ENCODE measurements around the gene LRRC28. TPM values are rescaled to one million over a fixed set of nuclear protein-coding genes. Genes with fewer than 3 reads are reported as not detected.
A peak's percentile ranks its signal among the peaks of the same experiment; 100 is the strongest.
"Not testable (repeated sequence)": the region's sequence is repeated elsewhere in the genome, so short reads cannot be mapped to it uniquely, and the experiment has no call there.

Gene LRRC28
- total and polyA plus RNA-seq, 2 experiments from 2014 or later: 24.9 to 45.5 TPM

DNA sequence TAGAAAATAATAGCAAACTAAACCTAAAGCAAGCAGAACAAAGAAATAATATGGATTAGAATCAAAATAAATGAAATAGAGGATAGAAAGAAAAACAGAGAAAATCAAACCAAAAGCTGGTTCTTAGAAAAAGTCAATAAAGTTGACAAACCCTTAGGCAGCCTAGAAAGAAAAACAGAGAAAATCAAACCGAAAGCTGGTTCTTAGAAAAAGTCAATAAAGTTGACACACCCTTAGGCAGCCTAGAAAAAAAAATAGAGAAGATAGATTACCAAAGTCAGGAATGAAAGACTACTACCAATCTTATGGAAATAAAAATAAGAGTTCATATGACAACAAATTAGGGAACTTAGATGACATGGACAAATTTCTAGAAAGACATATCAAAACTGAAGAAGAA is 142.4 kb downstream of the LRRC28 start:
- no peak for DNase-seq (ENCODE audit: low read depth in 1 of 2, low spot score in 1 of 2)
- H3K27me3 ChIP-seq: no peaks in the 10 kb centered on the region

DNA sequence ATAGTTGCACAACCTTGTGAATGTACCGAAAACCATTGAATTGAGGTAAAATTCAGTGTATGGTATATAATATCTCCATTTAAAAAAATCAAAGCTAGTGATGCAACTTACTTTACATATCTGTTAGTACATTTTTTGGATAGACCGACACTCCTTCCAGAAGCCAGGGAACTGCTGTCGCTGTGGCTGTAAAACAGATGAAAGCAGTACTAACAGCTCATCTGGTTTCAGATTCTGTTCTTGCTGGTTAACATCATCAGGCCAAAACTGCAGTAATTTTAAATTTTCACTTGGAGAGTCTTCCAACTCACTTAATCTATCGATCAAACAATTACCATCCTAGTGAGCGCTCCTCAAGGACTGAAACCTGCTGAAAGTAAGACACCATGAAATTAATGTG is 145.1 kb downstream of the LRRC28 start:
- Histone ChIP-seq H3K27ac (no peak overlapping the region), H3K4me3 (no peak overlapping the region), H3K9me3 (ENCODE audit: low read depth) (no peaks in the 10 kb centered on the region), H3K36me3 (no peaks in the 10 kb centered on the region), H3K27me3 (no peaks in the 10 kb centered on the region), H3K4me1 (ENCODE audit: low read depth) (peaks cover 4% of the 10 kb centered on the region)
- TF ChIP-seq, protein P1, sequence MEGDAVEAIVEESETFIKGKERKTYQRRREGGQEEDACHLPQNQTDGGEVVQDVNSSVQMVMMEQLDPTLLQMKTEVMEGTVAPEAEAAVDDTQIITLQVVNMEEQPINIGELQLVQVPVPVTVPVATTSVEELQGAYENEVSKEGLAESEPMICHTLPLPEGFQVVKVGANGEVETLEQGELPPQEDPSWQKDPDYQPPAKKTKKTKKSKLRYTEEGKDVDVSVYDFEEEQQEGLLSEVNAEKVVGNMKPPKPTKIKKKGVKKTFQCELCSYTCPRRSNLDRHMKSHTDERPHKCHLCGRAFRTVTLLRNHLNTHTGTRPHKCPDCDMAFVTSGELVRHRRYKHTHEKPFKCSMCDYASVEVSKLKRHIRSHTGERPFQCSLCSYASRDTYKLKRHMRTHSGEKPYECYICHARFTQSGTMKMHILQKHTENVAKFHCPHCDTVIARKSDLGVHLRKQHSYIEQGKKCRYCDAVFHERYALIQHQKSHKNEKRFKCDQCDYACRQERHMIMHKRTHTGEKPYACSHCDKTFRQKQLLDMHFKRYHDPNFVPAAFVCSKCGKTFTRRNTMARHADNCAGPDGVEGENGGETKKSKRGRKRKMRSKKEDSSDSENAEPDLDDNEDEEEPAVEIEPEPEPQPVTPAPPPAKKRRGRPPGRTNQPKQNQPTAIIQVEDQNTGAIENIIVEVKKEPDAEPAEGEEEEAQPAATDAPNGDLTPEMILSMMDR (IDR thresholded peaks at IDR 0.05; ENCODE audit: low read depth, low read length): no peak
- DNase-seq (ENCODE audit: low read depth in 1 of 2, low spot score in 1 of 2): no peak

More for the DNA sequence above, 142.4 kb downstream of the LRRC28 start:
- TF ChIP-seq, protein P1 (IDR thresholded peaks at IDR 0.05; ENCODE audit: low read depth, low read length): no peak
- Histone ChIP-seq H3K4me1 (ENCODE audit: low read depth) (no peaks in the 10 kb centered on the region), H3K9me3 (ENCODE audit: low read depth) (no peaks in the 10 kb centered on the region), H3K27ac (no peak overlapping the region), H3K36me3 (no peaks in the 10 kb centered on the region), H3K4me3 (no peak overlapping the region)

DNA sequence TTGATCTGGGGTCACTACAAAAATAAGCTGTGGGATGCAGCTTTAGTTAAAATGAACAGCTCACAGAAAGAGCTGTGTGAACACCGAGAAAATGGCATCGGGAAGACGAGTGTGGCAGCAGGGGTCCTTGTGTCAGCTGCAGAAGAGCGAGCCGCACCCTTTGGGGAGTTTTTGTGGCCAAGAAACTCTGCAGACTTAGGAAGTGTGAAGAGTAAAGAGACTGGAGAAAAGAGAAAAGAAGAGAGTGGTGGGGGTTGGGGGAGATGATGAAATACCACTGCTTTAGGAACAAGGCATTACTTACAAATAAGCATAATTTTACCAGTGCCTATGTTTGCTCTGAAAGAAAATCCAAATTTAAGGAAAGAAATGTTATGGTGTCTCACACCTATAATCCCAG is 147.8 kb downstream of the LRRC28 start:
- TF ChIP-seq, protein P1 (IDR thresholded peaks at IDR 0.05; ENCODE audit: low read depth, low read length): no peak
- Histone ChIP-seq H3K4me1 (ENCODE audit: low read depth) (peaks cover 13% of the 10 kb centered on the region), H3K36me3 (no peaks in the 10 kb centered on the region), H3K4me3 (no peak overlapping the region), H3K9me3 (ENCODE audit: low read depth) (no peaks in the 10 kb centered on the region), H3K27ac (no peak overlapping the region), H3K27me3 (no peaks in the 10 kb centered on the region)
- peak in 1 of 2 donors; percentile 18 for DNase-seq (ENCODE audit: low read depth in 1 of 2, low spot score in 1 of 2)

DNA sequence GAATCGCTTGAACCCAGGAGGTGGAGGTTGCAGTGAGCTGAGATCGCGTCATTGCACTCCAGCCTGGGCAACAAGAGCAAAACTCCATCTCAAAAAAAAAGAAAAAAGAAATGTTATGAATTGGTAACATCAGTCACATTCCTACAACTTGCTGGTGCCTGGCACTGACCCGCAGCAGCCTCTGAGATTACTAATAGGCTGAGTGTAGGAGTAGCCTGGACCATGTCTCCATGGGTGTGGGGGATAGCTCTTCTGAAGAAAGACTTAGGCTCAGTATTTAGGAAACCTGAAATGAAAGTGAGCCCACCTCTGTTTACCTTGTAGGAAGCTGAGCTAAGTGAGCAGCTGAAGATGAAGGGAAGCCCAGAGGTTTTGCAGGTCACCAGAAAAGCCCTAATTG is 148.3 kb downstream of the LRRC28 start:
- H3K27ac ChIP-seq: no peak overlapping the region
- no peaks in the 10 kb centered on the region for H3K27me3 ChIP-seq
- H3K4me1 ChIP-seq (ENCODE audit: low read depth): peaks cover 13% of the 10 kb centered on the region
- TF ChIP-seq, protein P1 (IDR thresholded peaks at IDR 0.05; ENCODE audit: low read depth, low read length): no peak
- peak in 1 of 2 donors; percentile 22 for DNase-seq (ENCODE audit: low read depth in 1 of 2, low spot score in 1 of 2)
- no peaks in the 10 kb centered on the region for H3K36me3 ChIP-seq
- H3K4me3 ChIP-seq: no peak overlapping the region
- H3K9me3 ChIP-seq (ENCODE audit: low read depth): no peaks in the 10 kb centered on the region

DNA sequence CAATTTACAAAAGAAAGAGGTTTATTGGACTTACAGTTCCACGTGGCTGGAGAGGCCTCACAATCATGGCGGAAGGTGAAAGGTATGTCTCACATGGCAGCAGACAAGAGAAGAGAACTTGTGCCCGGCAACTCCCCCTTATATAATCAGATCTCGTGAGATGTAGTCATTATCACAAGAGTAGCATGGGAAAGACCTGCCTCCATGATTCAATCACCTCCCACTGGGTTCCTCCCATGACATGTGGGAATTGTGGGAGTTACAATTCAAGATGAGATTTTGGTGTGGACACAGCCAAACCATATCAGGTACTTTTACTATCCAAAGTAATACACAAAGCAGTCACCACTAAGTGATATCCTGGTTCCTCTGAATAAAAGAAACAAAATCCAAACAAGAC is 149.9 kb downstream of the LRRC28 start:
- H3K36me3 ChIP-seq; H3K27me3 ChIP-seq; DNase-seq (ENCODE audit: low read depth in 1 of 2, low spot score in 1 of 2); H3K4me3 ChIP-seq; H3K9me3 ChIP-seq (ENCODE audit: low read depth): not testable (repeated sequence)
- Histone ChIP-seq H3K4me1 (ENCODE audit: low read depth) (peaks cover 13% of the 10 kb centered on the region), H3K27ac (peak overlapping the region; percentile 53)

DNA sequence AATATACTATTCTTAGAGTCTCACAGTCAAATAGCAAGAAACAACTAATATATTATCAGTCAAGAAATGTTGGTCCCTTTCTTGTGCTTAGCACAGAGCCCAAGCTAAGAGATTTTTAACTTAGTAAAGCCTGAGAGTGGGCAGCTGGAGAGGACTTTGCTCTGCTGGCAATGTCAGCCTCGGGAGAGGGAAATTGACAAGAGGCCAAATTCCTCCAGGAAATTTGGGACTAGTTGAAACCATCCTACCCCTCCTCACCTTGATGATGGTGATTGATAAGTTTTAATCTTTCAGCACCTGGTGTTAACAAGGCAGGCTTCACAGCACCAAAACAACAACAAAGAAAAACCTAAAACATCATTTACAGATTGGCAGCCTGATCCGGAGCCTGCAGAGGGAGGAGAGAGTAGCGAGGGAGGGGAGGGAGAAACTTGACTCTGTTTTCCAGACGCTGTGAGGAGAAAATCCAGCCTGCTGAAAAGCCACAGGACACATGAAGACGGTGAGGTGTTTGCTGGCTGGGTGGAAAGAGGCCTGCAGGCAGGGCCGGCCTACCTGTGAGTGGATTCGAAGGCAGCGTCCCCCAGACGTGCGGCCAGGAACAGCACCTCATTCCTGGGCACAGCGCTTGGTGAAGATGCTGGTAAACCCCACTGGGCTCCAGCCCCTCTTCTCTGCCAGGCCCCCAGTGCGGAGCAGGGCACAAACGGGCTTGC is 150.9 kb downstream of the LRRC28 start:
- H3K9me3 ChIP-seq (ENCODE audit: low read depth): no peaks in the 10 kb centered on the region
- H3K27me3 ChIP-seq: no peaks in the 10 kb centered on the region
- TF ChIP-seq, protein P1 (IDR thresholded peaks at IDR 0.05; ENCODE audit: low read depth, low read length): no peak
- no peaks in the 10 kb centered on the region for H3K36me3 ChIP-seq
- no peak overlapping the region for H3K4me3 ChIP-seq
- DNase-seq (ENCODE audit: low read depth in 1 of 2, low spot score in 1 of 2): peak; percentile 20 to 21
- H3K27ac ChIP-seq: peak overlapping the region; percentile 53
- peaks cover 13% of the 10 kb centered on the region for H3K4me1 ChIP-seq (ENCODE audit: low read depth)
